ENCODE data around the gene GFRAL.

The GFRAL gene, protein sequence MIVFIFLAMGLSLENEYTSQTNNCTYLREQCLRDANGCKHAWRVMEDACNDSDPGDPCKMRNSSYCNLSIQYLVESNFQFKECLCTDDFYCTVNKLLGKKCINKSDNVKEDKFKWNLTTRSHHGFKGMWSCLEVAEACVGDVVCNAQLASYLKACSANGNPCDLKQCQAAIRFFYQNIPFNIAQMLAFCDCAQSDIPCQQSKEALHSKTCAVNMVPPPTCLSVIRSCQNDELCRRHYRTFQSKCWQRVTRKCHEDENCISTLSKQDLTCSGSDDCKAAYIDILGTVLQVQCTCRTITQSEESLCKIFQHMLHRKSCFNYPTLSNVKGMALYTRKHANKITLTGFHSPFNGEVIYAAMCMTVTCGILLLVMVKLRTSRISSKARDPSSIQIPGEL

GRCh38 chr6:55327169-55327568, at the start of gene GFRAL:
TSS of gene GFRAL (plus strand) at chr6:55327469. CDS start at chr6:55327555, 86 bp downstream.
- Histone ChIP-seq H3K36me3 (ENCODE audit: insufficient read depth) (no peaks in the 10 kb centered on the region), H3K27me3 (ENCODE audit: insufficient read depth, low read depth) (no peaks in the 10 kb centered on the region), H3K4me1 (ENCODE audit: low read depth, poor library complexity, severe bottlenecking) (no peaks in the 10 kb centered on the region), H2AFZ (ENCODE audit: low read depth) (no peak within 1 kb of the TSS), H3K4me3 (IDR thresholded peaks at IDR 0.05; ENCODE audit: insufficient read depth, low read depth, low read length) (no peak within 1 kb of the TSS), H3K9ac (no peak within 1 kb of the TSS), H4K20me1 (ENCODE audit: insufficient read depth) (no peaks in the 10 kb centered on the region), H3K4me2 (no peak within 1 kb of the TSS), H3K79me2 (ENCODE audit: insufficient read depth, low read depth) (no peaks in the 10 kb centered on the region), H3K27ac (no peak within 1 kb of the TSS)
- no peak for TF ChIP-seq CTCF (conservative IDR thresholded peaks at IDR 0.05; ENCODE audit: low read depth, low read length)

GRCh38 chr6:55277646-55278045, 49.6 kb upstream of the GFRAL start:
- Histone ChIP-seq H4K20me1 (ENCODE audit: insufficient read depth) (no peaks in the 10 kb centered on the region), H3K4me1 (ENCODE audit: low read depth, poor library complexity, severe bottlenecking) (no peaks in the 10 kb centered on the region), H3K4me3 (IDR thresholded peaks at IDR 0.05; ENCODE audit: insufficient read depth, low read depth, low read length) (no peak overlapping the region), H3K27me3 (ENCODE audit: insufficient read depth, low read depth) (no peaks in the 10 kb centered on the region), H3K27ac (no peak overlapping the region), H3K9ac (no peak overlapping the region), H3K4me2 (no peak overlapping the region), H3K36me3 (ENCODE audit: insufficient read depth) (no peaks in the 10 kb centered on the region), H2AFZ (ENCODE audit: low read depth) (no peak overlapping the region), H3K79me2 (ENCODE audit: insufficient read depth, low read depth) (no peaks in the 10 kb centered on the region)
- no peak for TF ChIP-seq CTCF (conservative IDR thresholded peaks at IDR 0.05; ENCODE audit: low read depth, low read length)

DNA sequence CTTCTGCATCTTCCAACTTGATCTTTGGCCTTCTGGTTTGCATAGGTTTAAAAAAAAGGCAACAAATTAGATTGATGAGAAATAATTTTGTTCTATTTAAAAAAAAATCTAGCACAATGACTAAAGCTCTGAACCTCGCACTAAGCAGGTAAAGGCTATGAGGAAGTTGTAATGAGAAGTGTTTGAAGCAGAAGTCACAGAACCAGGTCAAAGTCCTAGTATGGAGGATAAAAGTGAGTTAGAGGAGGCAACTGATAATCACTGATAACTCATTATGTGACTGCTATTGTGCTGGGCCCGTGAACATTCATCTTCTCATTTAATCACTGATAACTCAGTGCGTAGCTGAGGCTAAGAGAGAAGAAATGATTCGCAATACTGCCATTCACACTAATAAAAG, 46.1 kb upstream of the GFRAL start:
- Histone ChIP-seq H3K9ac (no peak overlapping the region), H3K79me2 (ENCODE audit: insufficient read depth, low read depth) (no peaks in the 10 kb centered on the region), H3K4me2 (no peak overlapping the region), H3K4me1 (ENCODE audit: low read depth, poor library complexity, severe bottlenecking) (no peaks in the 10 kb centered on the region), H3K4me3 (IDR thresholded peaks at IDR 0.05; ENCODE audit: insufficient read depth, low read depth, low read length) (no peak overlapping the region), H3K27ac (no peak overlapping the region), H4K20me1 (ENCODE audit: insufficient read depth) (no peaks in the 10 kb centered on the region), H3K36me3 (ENCODE audit: insufficient read depth) (no peaks in the 10 kb centered on the region), H2AFZ (ENCODE audit: low read depth) (no peak overlapping the region), H3K27me3 (ENCODE audit: insufficient read depth, low read depth) (no peaks in the 10 kb centered on the region)
- TF ChIP-seq CTCF (conservative IDR thresholded peaks at IDR 0.05; ENCODE audit: low read depth, low read length) = no peak

- Histone ChIP-seq H3K79me2 (ENCODE audit: insufficient read depth, low read depth) (no peaks in the 10 kb centered on the region), H3K4me1 (ENCODE audit: low read depth, poor library complexity, severe bottlenecking) (peaks cover 7% of the 10 kb centered on the region), H3K36me3 (ENCODE audit: insufficient read depth) (no peaks in the 10 kb centered on the region), H3K4me3 (IDR thresholded peaks at IDR 0.05; ENCODE audit: insufficient read depth, low read depth, low read length) (no peak overlapping the region), H4K20me1 (ENCODE audit: insufficient read depth) (no peaks in the 10 kb centered on the region), H2AFZ (ENCODE audit: low read depth) (no peak overlapping the region), H3K27me3 (ENCODE audit: insufficient read depth, low read depth) (no peaks in the 10 kb centered on the region), H3K4me2 (no peak overlapping the region), H3K9ac (no peak overlapping the region), H3K27ac (no peak overlapping the region)
- no peak for TF ChIP-seq CTCF (conservative IDR thresholded peaks at IDR 0.05; ENCODE audit: low read depth, low read length)
Measured at GRCh38 chr6:55282115-55282514, 45.2 kb upstream of the GFRAL start.
